A204.1 (cell line): ENCODE data around the gene STAM.
"Not testable (repeated sequence)": the region's sequence is repeated elsewhere in the genome, so short reads cannot be mapped to it uniquely, and the experiment has no call there.

Experiments
- FAIRE-seq: peaks from 2 replicates; lab custom pipeline; 2012; peaks lifted over from hg19 to GRCh38; lab: Jason Lieb, UNC

The STAM gene

DNA sequence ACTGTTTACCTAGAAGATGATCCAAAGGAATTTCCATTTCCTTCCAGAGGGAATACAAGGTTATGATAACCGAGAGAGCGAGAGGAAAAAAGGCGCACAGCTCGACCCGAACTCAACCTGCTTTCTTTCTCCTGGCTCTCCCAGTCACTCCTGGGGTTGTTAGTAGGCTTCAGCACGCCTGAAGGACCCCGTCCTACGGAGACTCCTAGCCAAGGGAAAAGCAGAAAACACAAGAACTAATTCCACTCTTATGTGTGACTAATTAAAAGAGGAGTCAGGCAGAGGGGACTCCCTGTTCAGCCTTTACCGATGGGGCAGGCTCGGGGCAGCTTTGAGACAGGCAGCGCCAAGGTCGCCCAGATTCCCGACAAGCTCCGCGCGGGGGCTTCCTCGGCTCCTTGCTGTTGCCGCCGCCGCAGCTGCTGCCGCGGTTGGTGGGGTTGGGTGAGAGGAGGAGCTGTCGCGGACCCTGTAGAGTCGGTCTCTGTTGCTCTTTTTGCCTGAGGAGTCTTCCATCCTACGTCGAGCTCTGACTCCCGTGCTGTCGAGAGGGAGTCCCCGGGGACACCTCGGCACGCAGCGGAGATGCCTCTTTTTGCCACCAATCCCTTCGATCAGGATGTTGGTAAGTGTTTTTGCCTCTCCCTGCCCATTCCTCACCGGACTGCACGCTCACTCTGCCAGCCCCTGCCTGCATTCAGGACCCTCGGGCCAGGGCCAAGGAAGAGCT is at the start of gene STAM:
Gene STAM, plus strand, starts transcription at position 397 of the 730 bp plus-strand sequence. Its CDS starts 189 bp downstream, at position 586.
- FAIRE-seq, result no peak

DNA sequence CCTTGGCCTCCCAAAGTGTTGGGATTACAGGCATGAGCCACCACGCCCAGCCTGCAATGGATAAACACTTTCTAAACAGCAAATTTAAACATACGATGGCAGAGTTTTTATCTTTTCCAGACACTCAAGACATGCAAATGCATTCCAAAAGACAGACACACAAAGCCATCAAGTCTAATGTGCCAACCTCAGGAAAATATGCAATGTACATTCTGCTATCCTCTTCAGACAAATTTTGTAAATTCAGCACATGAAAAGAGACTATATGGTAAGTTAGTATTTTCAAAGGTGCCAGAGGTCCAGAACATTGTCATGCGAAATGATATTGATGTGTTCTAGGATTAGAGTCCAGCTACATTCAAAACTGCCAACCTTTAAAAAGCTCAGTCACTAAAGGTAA is 46.6 kb upstream of the STAM start:
- no peak for FAIRE-seq

GRCh38 chr10:17599089-17599488 is 44.9 kb upstream of the STAM start:
- FAIRE-seq, result no peak

DNA sequence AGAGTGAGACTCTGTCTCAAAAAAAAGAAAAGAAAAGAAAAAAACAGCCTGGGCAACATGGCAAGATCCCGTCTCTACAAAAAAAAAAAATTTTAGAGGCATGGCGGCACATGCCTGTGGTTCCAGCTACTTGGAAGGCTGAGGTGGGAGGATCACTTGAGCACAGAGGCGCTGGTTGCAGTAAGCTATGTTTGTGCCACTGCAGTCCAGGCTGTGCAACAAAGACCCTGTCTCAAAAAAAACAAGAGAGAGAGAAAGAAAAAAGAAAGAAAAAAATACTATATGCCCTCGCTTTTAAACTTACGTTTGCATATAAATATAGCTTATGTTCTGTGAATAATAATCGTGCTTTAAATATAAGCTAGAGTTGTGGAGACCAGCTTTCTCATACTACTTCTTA is 38.0 kb upstream of the STAM start:
- no peak for FAIRE-seq

DNA sequence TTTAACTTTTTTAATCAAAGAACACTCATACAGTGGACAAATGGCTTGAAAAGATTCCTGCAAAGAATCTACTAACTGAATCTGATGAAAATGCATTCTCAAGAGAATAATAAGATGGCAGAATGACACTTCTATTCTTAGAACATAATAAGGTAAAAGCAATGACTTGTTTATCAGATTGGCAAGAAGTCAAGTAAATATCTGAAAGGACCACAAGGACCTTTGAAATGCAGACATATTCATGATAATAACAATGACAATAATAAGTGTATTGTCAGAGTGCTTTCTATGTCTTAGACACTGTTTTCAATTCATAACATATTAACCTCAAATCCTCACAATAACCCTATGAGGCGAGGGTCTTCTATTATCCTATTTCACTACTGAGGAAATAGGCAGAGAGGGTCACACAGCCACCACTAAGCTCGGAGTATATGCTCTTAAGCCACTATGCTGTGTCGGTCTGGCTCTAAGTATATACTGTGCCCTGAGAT is 37.4 kb upstream of the STAM start:
- FAIRE-seq, result no peak

DNA sequence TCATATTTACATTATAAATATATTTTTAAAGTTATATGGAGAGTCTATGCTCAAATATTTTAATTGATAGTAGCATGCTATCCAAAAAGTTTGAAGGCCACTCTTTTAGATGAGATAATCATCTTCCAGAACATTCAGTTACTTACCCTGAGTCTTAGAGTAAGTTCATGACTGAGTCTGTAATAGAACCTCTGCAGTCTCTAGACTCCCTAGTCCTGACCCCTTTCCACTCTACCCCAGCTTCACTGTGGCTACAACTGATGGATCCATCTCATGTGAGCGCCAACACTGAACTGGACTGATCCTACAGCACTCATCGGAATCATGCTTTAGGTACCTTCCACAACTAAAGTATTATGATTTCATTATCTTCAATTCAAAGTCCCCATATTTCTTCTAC is 36.9 kb upstream of the STAM start:
- FAIRE-seq, result no peak

DNA sequence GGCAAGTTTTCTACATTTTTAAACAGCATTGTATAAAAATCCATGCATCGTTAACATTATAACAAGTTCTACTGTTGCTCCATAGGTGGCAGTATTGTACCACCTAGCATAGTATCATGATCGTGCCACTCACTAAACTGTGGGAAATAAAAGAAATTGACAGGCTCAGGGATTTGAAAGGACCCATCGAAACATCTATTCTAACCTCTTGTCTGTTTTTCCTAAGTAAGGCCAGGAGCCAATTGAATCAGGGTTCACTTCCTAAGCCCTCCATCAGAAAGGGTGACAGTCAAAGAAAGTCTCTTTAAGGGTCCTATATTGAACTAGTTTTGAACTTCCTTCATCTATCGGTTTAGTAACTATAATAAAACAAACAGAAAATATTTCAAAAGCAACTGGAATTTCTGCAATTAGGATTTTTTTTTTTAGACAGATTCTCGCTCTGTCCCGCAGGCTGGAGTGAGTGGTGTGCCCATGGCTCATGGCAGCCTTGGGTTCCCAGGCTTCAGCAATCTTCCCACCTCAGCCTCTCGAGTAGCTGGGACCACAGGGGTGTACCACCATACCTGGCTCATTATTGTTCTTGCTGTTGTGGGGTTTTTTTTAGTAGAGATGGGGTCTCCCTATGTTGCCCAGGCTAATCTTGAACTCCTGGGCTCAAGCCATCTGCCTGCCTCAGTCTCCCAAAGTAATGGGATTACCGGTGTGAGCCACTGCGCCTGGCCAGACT is 36.2 kb upstream of the STAM start:
- FAIRE-seq, result peak; percentile 95

- no peak for FAIRE-seq
These were observed 34.4 kb upstream of the STAM start for GRCh38 chr10:17609523-17610079.

GRCh38 chr10:17616403-17617030 is 27.4 kb upstream of the STAM start:
- no peak for FAIRE-seq

- no peak for FAIRE-seq
These were observed 26.7 kb upstream of the STAM start, which contains the start of gene HACD1 for GRCh38 chr10:17617031-17617911. HACD1 (minus strand) TSS chr10:17617374; CDS start chr10:17617339, 35 bp downstream.

- FAIRE-seq, result no peak
These were observed 21.9 kb upstream of the STAM start for GRCh38 chr10:17622061-17622460.

DNA sequence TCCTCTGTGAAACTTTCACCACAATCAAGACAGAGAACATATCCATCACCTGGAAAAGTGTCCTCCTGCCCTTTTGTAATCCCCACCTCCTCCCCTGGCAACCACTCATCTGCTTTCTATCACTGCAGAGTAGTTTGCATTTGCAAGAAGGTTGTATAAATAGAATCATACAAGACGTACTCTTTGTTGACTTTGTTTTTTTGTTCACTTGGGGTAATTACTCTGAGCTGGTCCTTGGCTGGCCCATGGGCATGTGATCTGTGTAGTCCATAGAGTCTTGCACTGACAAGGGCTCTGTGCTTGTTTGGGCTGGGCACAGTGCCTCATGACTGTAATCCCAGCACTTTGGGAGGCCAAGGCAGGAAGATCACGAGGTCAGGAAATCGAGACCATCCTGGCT is 19.0 kb upstream of the STAM start:
- no peak for FAIRE-seq

DNA sequence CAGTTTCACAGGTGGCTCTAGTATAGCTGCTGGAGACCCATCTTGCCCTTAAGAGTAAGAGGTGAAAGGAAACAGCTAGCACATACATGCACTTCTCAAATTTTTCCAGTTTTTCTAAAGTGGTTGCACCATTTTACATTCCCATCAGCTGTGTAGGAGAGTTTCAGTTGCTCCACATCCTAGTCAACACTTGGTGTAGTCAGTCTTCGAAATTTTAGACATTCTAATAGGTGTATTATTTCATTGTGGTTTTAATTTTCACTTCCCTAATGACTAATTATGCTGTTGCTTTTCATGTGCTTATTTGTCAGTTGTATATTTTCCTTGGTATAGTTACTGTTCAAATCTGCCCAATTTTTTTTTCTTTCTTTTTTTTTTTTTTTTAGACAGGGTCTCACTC is 17.3 kb upstream of the STAM start:
- FAIRE-seq, result no peak

- FAIRE-seq, result not testable (repeated sequence)
These were observed 11.4 kb upstream of the STAM start for GRCh38 chr10:17632590-17632989.

GRCh38 chr10:17633353-17633752 is 10.6 kb upstream of the STAM start:
- FAIRE-seq, result no peak

GRCh38 chr10:17637869-17638268 is 6.1 kb upstream of the STAM start:
- no peak for FAIRE-seq

DNA sequence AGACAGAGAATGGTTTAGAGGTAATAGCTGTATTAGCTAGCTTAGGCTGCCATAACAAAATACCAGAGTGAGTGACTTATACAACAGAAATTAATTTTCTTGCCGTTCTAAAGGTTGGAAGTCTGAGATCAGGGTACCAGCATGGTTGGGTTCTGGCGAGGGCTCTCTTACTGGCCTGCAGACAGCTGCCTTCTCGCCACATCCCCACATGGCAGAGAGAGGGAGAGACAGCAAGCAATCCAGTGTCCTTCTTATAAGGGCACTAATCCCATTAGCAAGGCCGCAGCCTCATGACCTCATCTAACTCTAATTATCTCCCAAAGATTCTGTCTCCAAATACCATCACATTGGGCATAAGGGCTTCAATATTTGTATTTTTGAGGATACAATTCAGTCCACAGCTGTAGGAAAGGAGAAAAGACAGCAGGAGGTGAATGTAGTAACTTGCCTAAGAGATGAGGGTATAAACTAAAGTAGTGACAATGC is 3.6 kb upstream of the STAM start:
- no peak for FAIRE-seq

- FAIRE-seq, result no peak
These were observed 604 bp upstream of the STAM start for GRCh38 chr10:17643339-17643754.

- FAIRE-seq, result no peak
These were observed 563 bp downstream of the STAM start for GRCh38 chr10:17644485-17644943.

- FAIRE-seq, result no peak
These were observed 1.8 kb downstream of the STAM start for GRCh38 chr10:17645621-17646345.

DNA sequence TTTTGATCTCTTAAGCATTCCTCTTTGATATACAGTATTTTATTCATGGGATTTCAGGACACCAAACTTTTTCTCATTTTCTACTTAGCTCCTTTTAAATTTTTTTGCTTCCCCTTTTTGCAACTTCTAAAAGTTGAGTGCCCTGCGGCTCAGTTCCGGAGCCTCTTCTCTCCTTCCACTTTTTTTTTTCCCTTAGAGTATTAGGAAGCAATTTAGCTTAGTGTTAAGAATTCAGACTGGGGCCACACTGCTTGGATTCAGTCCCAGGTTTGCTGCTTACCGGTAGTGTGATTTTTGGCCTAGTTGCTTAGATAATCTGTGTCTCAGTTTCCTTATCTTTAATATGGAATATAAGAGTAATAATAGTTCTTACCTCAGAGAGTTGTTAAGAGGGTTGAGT is 3.4 kb downstream of the STAM start:
- no peak for FAIRE-seq
